Measurements from ENCODE around the gene MDP1.

GRCh38 chr14:24165785-24166184, 50.1 kb downstream of the MDP1 start:
- TF ChIP-seq ZNF274 (IDR thresholded peaks at IDR 0.05; ENCODE audit: low read depth, low read length): no peak
- TF ChIP-seq YY1 (IDR thresholded peaks at IDR 0.05; ENCODE audit: insufficient read depth, insufficient read length): no peak

Measured in NT2/D1 (cell line).